HG03108 (cell line): ENCODE data around the gene FBXL2.
A peak's percentile ranks its signal among the peaks of the same experiment; 100 is the strongest.
"Not testable (repeated sequence)": the region's sequence is repeated elsewhere in the genome, so short reads cannot be mapped to it uniquely, and the experiment has no call there.

Experiments
- ATAC-seq: cut with Tn5 transposase; IDR thresholded peaks from one replicate; pipeline ENCODE4 v1.9.1; 2021; ENCODE audit warnings: moderate library complexity; ENCODE audit not compliant: unreplicated experiment

FBXL2 gene

GRCh38 chr3:33315826-33316225, 38.6 kb downstream of the FBXL2 start:
- no peak for ATAC-seq

DNA sequence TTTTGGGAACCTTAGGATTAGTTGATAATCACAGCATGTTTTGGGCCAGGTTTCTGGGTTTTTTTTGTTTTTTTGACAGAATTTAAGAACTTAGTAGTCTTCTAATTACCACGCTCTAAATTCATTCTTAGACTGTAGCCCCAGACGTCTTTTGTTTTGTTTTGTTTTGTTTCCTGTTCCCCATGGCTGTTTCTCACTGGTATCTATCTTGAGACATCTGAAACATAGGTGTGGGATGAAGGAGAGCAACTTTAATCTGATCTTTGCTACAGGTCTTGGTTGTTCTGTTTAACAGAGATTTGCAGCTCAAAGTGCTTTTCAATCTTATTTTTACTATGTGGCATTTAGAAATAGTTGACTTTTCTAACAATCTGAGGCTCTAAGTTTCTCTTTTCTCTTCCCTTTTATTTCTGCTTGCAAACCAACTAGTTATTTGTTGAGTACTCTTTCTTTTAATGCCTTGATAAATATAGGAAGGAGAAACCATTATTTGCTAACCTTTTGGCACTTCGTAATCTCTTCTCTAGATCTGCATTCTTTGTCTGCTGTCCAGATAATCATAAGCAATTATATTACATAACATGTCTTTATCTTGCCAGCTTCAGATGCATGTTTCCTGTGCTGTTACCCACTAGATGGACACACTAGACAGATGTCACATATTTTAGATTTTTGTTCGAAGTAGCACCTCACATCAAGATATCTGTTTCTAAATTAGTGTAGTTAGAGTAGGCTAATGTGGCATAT, 40.9 kb downstream of the FBXL2 start:
- ATAC-seq = no peak

DNA sequence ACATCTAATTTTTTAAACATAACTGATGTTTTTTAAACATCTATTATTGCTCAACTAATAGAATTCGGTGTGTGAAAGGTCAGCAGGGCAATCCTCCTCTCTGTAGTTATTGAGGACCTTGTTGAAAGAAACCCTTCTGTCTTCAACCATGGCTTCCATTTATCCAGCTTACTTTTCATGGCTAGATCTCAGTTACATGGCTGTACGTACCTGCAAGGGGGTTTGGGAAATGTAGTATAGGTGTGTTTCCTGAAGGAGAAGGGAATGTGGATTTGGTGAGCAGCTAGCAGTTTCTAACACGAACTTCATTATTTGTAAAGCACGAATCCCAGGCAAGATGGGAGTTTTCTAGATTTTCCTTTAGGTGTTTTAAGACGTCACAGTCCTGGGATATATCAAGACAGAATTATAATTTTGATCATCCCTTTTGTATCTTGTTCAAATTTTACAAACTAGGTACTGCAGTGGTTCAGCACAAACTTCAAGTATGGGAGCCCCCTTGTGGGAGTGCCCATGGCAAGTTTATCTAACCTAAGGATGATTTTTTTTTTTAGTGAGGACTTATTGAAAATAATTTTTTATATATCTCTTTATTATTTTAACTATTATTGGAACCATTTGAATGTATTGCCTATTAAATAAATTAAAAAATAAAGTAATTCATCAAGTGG, 41.6 kb downstream of the FBXL2 start:
- ATAC-seq = no peak

- ATAC-seq = no peak
Observed at GRCh38 chr3:33322412-33322811, 45.2 kb downstream of the FBXL2 start.

DNA sequence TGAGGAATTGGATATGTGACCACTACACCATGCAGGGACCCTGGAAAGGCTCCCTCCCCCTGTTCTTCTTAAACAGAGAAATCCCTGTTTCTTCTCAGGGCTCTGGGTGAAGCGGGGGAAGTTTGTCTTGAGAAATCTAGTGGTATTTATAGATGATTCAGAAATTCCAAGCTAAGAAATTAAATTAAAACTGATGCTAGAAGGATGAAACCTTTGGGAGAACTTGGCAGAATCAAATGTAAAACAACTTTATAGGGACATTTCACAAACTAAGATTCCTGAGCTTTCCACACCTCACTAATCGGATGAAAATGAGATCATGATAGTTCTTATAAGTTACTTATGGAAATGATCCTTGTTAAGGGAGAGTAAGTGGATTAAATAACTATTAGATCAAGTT, 54.2 kb downstream of the FBXL2 start:
- no peak for ATAC-seq

- ATAC-seq = no peak
Observed at GRCh38 chr3:33334364-33334763, 57.1 kb downstream of the FBXL2 start.

- ATAC-seq = not testable (repeated sequence)
Observed at GRCh38 chr3:33338936-33339465, 61.8 kb downstream of the FBXL2 start.

GRCh38 chr3:33339758-33340157, 62.5 kb downstream of the FBXL2 start:
- no peak for ATAC-seq

GRCh38 chr3:33355611-33356010, 78.4 kb downstream of the FBXL2 start:
- no peak for ATAC-seq

DNA sequence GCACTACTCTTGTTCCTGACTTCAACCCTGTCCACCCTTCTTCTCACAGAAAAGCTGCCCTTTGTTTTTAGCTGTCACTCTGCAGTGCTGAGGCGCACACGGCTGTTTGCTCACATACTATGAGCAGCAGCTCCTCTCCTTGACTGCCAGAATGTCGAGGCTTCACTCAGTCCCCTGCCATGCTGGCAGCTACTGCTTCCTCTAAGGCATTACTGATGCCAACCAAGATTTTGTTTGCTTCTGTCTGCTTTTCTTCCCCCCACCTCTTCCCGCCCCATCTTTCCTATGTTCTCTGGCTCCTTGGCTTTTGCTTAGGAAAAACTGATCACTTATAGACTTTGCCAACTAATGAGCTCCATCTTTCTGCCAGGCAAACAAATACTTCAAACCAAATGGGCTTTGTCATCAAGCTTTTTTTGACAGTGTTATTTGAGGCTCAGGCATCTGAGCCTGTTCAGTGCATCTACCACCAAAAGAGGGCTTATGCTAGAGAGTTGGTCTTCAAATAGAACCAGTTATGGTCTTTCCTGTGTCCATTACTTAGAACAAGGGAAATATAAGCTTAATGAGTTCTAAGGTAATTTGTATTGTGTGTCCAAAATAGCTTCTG, 81.0 kb downstream of the FBXL2 start:
- no peak for ATAC-seq

DNA sequence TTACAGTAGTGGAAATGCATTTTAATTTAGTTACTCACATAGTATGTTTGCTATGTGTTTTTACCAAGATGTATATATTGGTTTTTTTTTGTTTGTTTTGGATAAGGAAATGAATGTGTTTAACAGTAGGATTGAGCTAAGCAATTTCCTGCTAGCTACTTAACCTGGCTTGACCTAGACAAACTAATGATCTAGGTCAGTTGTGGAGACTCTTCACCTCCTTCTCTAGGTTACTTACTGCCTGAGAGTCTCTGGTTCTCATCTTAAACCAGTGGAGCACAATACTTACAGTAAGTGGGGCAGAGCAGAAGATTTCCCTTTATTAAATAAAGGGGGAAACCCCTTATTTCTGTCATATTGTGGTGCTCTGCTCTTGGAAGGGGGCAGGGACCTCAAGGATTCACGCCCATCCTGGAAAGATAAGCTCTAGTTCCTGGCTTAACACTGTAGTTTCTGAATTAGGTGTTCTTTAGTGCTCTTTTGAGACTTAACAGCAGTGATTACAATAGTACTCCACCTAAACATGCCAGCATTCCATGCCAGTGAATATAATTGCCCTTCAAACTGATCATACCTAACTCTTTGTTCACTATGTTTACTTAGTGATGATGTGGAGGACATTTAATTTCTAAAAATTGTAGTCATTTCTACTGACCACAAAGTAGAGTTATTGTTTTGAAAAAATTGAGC, 83.0 kb downstream of the FBXL2 start:
- ATAC-seq = no peak

- no peak for ATAC-seq
Observed at GRCh38 chr3:33363113-33363800, 86.0 kb downstream of the FBXL2 start.

GRCh38 chr3:33364060-33364459, 86.8 kb downstream of the FBXL2 start:
- ATAC-seq = no peak

GRCh38 chr3:33364531-33365128, 87.4 kb downstream of the FBXL2 start:
- ATAC-seq = no peak

- peak; percentile 74 for ATAC-seq
Observed at GRCh38 chr3:33372218-33373081, 95.2 kb downstream of the FBXL2 start.

DNA sequence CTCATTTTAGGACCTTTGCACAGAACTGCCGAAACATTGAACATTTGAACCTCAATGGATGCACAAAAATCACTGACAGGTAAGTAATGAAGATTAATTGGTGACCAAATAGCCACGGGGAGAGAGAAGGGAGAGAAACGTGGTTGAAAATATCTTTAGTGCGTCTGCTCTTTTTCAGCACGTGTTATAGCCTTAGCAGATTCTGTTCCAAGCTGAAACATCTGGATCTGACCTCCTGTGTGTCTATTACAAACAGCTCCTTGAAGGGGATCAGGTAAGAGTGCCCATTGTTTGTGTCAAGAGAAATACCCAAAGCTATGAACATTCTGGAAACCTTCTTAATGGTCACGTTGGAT, 95.8 kb downstream of the FBXL2 start:
- ATAC-seq = no peak

GRCh38 chr3:33377489-33377888, 100.2 kb downstream of the FBXL2 start:
- ATAC-seq = no peak

- no peak for ATAC-seq
Observed at GRCh38 chr3:33377931-33378330, 100.7 kb downstream of the FBXL2 start.

DNA sequence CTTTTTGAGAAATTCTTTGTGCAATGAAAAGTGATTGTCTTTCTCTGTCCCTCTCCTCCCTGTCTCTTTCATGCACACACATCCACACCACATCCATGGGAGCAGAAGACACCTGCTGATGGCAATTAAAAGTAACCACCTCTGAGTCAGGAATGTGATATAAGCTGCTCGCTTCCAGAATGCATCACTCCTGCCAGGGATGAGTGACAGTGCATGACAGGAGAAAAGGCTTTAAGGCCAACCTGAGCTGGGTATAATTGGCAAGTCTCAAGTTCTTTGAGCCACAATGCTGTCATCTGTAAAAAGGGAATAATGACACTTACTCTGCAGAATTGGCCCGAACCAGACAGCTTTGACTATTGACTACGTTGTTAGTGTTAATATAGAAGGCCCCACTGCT, 103.4 kb downstream of the FBXL2 start:
- ATAC-seq = no peak

- ATAC-seq = no peak
Observed at GRCh38 chr3:33383951-33384350, 106.7 kb downstream of the FBXL2 start.
